ENCODE measurements around the gene SPOP. TPM values are rescaled to one million over a fixed set of nuclear protein-coding genes. Genes with fewer than 3 reads are reported as not detected.
A peak's percentile ranks its signal among the peaks of the same experiment; 100 is the strongest.

The SPOP gene
- total and polyA plus RNA-seq, 2 of the 4 experiments (the other 2 are of a cell fraction), result 24.9 to 47.5 TPM

- H2BK5ac ChIP-seq (ENCODE audit: low read depth, low read length, poor library complexity, severe bottlenecking), result no peak overlapping the region
- WGBS, 2 experiments (ENCODE audit: extremely low coverage in 2 of 2, insufficient read length in 1 of 2), result 5% methylated on average over 22 of the region's 30 CpGs; no CpG with 5 or more reads in 1 of the 2 experiments
- peak; percentile 98 for ATAC-seq (ENCODE audit: low read depth)
- no peak overlapping the region for H2BK120ac ChIP-seq (ENCODE audit: low read depth, low read length)
- DNase-seq, result peak; percentile 49
- H3K18ac ChIP-seq (ENCODE audit: low read depth, low read length), result no peak overlapping the region
- H3K4me1 ChIP-seq (ENCODE audit: control insufficient read depth, insufficient read depth, low read length), result peaks cover 2% of the 10 kb centered on the region; the same call in 1 of the 2 replicates
- BruUV-seq (replicated peaks), result no TSS peak
- peak overlapping the region; percentile 38; the same call in 1 of the 2 replicates for H3K4me2 ChIP-seq (ENCODE audit: low read depth, low read length)
- H4K8ac ChIP-seq (ENCODE audit: low read depth in 2 of 2, low read length in 2 of 2), result peak overlapping the region in 1 of 2 experiments; percentile 85; a peak in 2 of 4 replicates
- peaks cover 23% of the 10 kb centered on the region for H3K27me3 ChIP-seq (ENCODE audit: control insufficient read depth, insufficient read depth, low read length)
- dilution Hi-C loops (cut with HindIII; ENCODE audit: low sequenced_read_pairs, unreplicated experiment), result no loop called here
- in situ Hi-C loops (cut with MboI; ENCODE audit: low sequenced_read_pairs), result no loop called here
- H2BK15ac ChIP-seq (ENCODE audit: low read depth, low read length), result no peak overlapping the region
- no peak overlapping the region for H2AK5ac ChIP-seq (ENCODE audit: low read depth, low read length)
- no peak overlapping the region for H3K14ac ChIP-seq (replicated peaks; ENCODE audit: low read depth, low read length)
- H4K5ac ChIP-seq (ENCODE audit: low read depth, low read length), result no peak overlapping the region; the same call in 1 of the 2 replicates
- no peaks in the 10 kb centered on the region for H3K36me3 ChIP-seq (ENCODE audit: control insufficient read depth, insufficient read depth, low read length)
- H3K4me3 ChIP-seq (ENCODE audit: insufficient read depth, low read depth, low read length), result no peak overlapping the region
- no peaks in the 10 kb centered on the region for H3K9me3 ChIP-seq (ENCODE audit: control insufficient read depth, insufficient read depth, low read length)
- H2BK20ac ChIP-seq (ENCODE audit: low read depth, low read length), result no peak overlapping the region; the same call in 1 of the 2 replicates
- no peaks in the 10 kb centered on the region for H3K79me1 ChIP-seq (ENCODE audit: low read depth in 1 of 2, low read length in 2 of 2)
- no peak overlapping the region for H3K56ac ChIP-seq (ENCODE audit: extremely low read depth, insufficient read depth, low read length)
- TF ChIP-seq MXI1 (IDR thresholded peaks at IDR 0.05; ENCODE audit: borderline replicate concordance, low read depth, low read length), result peak; percentile 61; the same call in 1 of the 2 replicates
- TF ChIP-seq SMC3 (IDR thresholded peaks at IDR 0.05; ENCODE audit: low read depth, low read length), result peak; percentile 90
- TF ChIP-seq BHLHE40 (IDR thresholded peaks at IDR 0.05; ENCODE audit: low read depth, low read length), result no peak
- peak; percentile 93 for TF ChIP-seq RAD21 (IDR thresholded peaks at IDR 0.05; ENCODE audit: low read length)
- TF ChIP-seq USF2 (IDR thresholded peaks at IDR 0.05; ENCODE audit: low read depth, low read length), result 0 out of 2 replicates have a peak, but pooled peaks have one; percentile 16
- no peak for TF ChIP-seq MAZ (IDR thresholded peaks at IDR 0.05; ENCODE audit: borderline replicate concordance, low read depth, low read length)
- no peak for TF ChIP-seq ELK1 (IDR thresholded peaks at IDR 0.05; ENCODE audit: borderline replicate concordance, low read depth, low read length)
- TF ChIP-seq CTCF (conservative IDR thresholded peaks at IDR 0.05; ENCODE audit: low read depth, low read length), result peak; percentile 96
- no peak for TF ChIP-seq MAFK (IDR thresholded peaks at IDR 0.05; ENCODE audit: low read depth, low read length)
- TF ChIP-seq RFX5 (IDR thresholded peaks at IDR 0.05; ENCODE audit: low read depth, low read length), result no peak
- no peak for TF ChIP-seq CEBPB (IDR thresholded peaks at IDR 0.05; ENCODE audit: low read depth, low read length)
- intact Hi-C loops (cut with micrococcal nuclease), result loop anchor here (1.0 to 2.0 kb wide), 4 partner anchors 60 to 148 kb away; partner anchors contain the start of gene PHB1
- H4K91ac ChIP-seq (ENCODE audit: insufficient read depth, low read depth, low read length), result no peak overlapping the region
- ChIA-PET CTCF (interaction anchor here (0.6 to 1.7 kb wide), 12 partner anchors 9 to 148 kb away, joined by 3 to 23 read pairs (median 5); partner anchors contain the start of gene PHB1), POLR2A (ENCODE audit: unreplicated experiment) (no interaction called here)
- no peak overlapping the region for H3K27ac ChIP-seq (ENCODE audit: insufficient read depth, low read length)
- no peaks in the 10 kb centered on the region for H3K9me1 ChIP-seq (ENCODE audit: insufficient read depth, low read length)
- H3K4ac ChIP-seq (ENCODE audit: low read depth, low read length), result no peak overlapping the region
- no peak overlapping the region for H3K23ac ChIP-seq (ENCODE audit: low read depth, low read length)
- H4K20me1 ChIP-seq (ENCODE audit: insufficient read depth, low read length), result no peaks in the 10 kb centered on the region
- peak overlapping the region; percentile 24; the same call in 1 of the 2 replicates for H3K9ac ChIP-seq (ENCODE audit: low read depth, low read length)
- H2AK9ac ChIP-seq (replicated peaks; ENCODE audit: low read depth, low read length, poor library complexity), result no peak overlapping the region
- peak overlapping the region; percentile 90 for H2AFZ ChIP-seq (replicated peaks; ENCODE audit: low read length, poor library complexity)
Measured at GRCh38 chr17:49556223-49556943, 121.5 kb downstream of the SPOP start.
